Right lobe of liver (tissue), 6 donors: Measurements from ENCODE around the gene FXYD7. TPM values are rescaled to one million over a fixed set of nuclear protein-coding genes. Genes with fewer than 3 reads are reported as not detected.
A peak's percentile ranks its signal among the peaks of the same experiment; 100 is the strongest.
"Not testable (repeated sequence)": the region's sequence is repeated elsewhere in the genome, so short reads cannot be mapped to it uniquely, and the experiment has no call there.

Experiments
- ATAC-seq, 4 donors: fragments of 200-7000 bp; cut with Tn5 transposase; one replicate each; pipeline ENCODE4 v1.9.1; 2020; ENCODE audit warnings: mild to moderate bottlenecking in 4 of 4, moderate library complexity in 4 of 4
- DNase-seq, 3 donors: peaks; one replicate each; pipeline ENCODE4 v3.0.0-alpha.2; 2020
- H3K27ac ChIP-seq, 3 donors: fragments of 200-600 bp; one replicate each; pipeline ENCODE4 v1.8.0; 2022
- H3K27me3 ChIP-seq, 2 donors: fragments of 200-600 bp; one replicate each; pipeline ENCODE4 v1.8.0; 2022
- H3K36me3 ChIP-seq, 4 donors: fragments of 200-600 bp; sonication (generic) in 1 of 4; one replicate each; pipeline versions ENCODE4 v1.5.1 to v1.8.0; 2017 to 2022; ENCODE audit warnings: control low read depth in 1 of 4
- H3K4me1 ChIP-seq, 4 donors: fragments of 200-600 bp; sonication (generic) in 1 of 4; one replicate each; pipeline versions ENCODE4 v1.5.1 to v1.8.0; 2017 to 2022; ENCODE audit warnings: control low read depth in 1 of 4
- H3K4me3 ChIP-seq, 3 donors: fragments of 200-600 bp; one replicate each; pipeline ENCODE4 v1.8.0; 2022
- H3K9me3 ChIP-seq, 4 donors: fragments of 200-600 bp; sonication (generic) in 1 of 4; one replicate each; pipeline versions ENCODE4 v1.5.1 to v1.8.0; 2017 to 2022; ENCODE audit warnings: control low read depth in 1 of 4
- CTCF ChIP-seq, 4 donors: fragments of 200-600 bp in 3 of 4; fragments of 450-650 bp in 1 of 4; IDR thresholded peaks; one replicate each; pipeline versions ENCODE4 v1.5.1 to v1.8.0; 2016 to 2022; ENCODE audit warnings: antibody characterized with exemption in 4 of 4, mild to moderate bottlenecking in 2 of 4
- POLR2A ChIP-seq: fragments of 450-650 bp; IDR thresholded peaks from one replicate; pipeline ENCODE4 v1.6.1; 2017; ENCODE audit warnings: antibody characterized with exemption, mild to moderate bottlenecking
- WGBS: methylation state at CpG from one replicate; pipeline ENCODE4 v1.1.6; 2018; ENCODE audit warnings: low coverage, low lambda C conversion rate; ENCODE audit not compliant: insufficient coverage; ENCODE audit errors: missing lambda C conversion rate; 5-methylcytosine and 5-hydroxymethylcytosine counted together
- intact Hi-C, 2 donors: fragments of 100-400 bp; cut with DNase I; formaldehyde crosslinking; loops; one replicate each; pipeline versions ENCODE4 v1.11.2 to v1.14.1; 2022
- total RNA-seq, 6 experiments: library from RNA; depleted of rRNA in 2 of 6; stranded (reverse); fragments of >200 nt in 2 of 6; fragmentation: NEBNext Ultra II Directional in 3 of 6; extraction: Animal tissue kit (Norgen Biotek cat#: 25700) in 3 of 6; gene quantifications; one replicate each; pipeline versions ENCODE4 v1.1.0 to v1.2.4, GENCODE V29; 2016 to 2023
- donor health status: DM: no; HTN: yes; CAD: no.
- donor health status: DM: no; HTN: no; CAD: no.
- donor health status: DM: no; HTN: no; CAD: no.
- donor health status: DM: no; HTN: yes; CAD: no.
- donor health status: DM: no; HTN: yes; CAD: no.

The FXYD7 gene
- total RNA-seq, 6 experiments from 2014 or later, result 0.49 TPM; not detected in 5

DNA sequence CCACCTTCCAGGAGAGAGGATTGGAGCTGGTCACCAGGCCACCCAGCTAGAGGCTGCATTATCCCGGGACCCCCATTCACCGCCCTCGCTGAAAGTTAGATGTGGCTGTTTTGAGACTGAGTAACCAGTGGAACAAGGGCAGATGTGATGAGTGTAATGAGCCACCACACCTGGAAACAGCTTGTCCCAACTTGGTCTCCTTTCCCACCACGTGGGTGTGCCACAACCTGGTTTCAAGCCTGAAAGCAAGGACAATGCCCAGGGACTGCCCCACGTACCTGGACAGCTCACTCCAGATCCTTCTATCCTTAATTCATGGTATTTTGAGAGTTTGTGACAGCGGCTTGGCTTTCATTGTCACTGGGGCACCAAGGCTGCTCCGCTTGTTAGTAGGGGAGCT, 15.2 kb upstream of the FXYD7 start:
- TF ChIP-seq POLR2A (no peak), CTCF (IDR thresholded peaks at IDR 0.05) (no peak)
- Histone ChIP-seq H3K36me3 (no peaks in the 10 kb centered on the region), H3K4me3 (no peak overlapping the region), H3K4me1 (no peaks in the 10 kb centered on the region), H3K9me3 (no peaks in the 10 kb centered on the region), H3K27me3 (no peaks in the 10 kb centered on the region), H3K27ac (no peak overlapping the region)
- intact Hi-C loops, result no loop called here
- no peak for ATAC-seq
- WGBS, result 70% methylated on average over 2 of the region's 7 CpGs
- DNase-seq, result no peak

- intact Hi-C loops, result no loop called here
- no peak overlapping the region for H3K27ac ChIP-seq
- ATAC-seq (no peak), DNase-seq (no peak)
- H3K4me3 ChIP-seq, result no peak overlapping the region
- H3K4me1 ChIP-seq, result no peaks in the 10 kb centered on the region
- TF ChIP-seq POLR2A, result no peak
- TF ChIP-seq CTCF (IDR thresholded peaks at IDR 0.05), result no peak
- no peaks in the 10 kb centered on the region for H3K36me3 ChIP-seq
- no peaks in the 10 kb centered on the region for H3K27me3 ChIP-seq
- no peaks in the 10 kb centered on the region for H3K9me3 ChIP-seq
- 89% methylated on average over 8 of the region's 9 CpGs for WGBS
These were observed 14.5 kb upstream of the FXYD7 start for GRCh38 chr19:35128398-35129057.

DNA sequence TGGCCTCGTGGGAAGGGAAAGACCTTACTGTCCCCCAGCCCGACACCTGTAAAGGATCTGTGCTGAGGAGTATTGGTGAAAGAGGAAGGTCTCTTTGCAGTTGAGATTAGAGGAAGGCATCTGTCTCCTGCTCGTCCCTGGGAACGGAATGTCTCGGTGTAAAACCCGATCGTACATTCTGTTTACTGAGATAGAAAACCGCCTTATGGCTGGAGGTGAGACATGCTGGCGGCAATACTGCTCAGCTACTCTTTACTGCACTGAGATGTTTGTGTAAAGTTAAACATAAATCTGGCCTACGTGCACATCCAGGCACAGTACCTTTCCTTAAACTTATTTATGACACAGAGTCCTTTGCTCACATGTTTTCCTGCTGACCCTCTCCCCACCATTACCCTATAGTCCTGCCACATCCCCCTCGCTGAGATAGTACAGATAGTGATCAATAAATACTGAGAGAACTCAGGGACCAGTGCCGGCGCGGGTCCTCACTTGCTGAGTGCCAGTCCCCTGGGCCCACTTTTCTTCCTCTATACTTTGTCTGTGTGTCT, 13.3 kb upstream of the FXYD7 start:
- H3K27me3 ChIP-seq, H3K4me3 ChIP-seq, H3K9me3 ChIP-seq, H3K27ac ChIP-seq, DNase-seq, intact Hi-C loops, H3K4me1 ChIP-seq, ATAC-seq, H3K36me3 ChIP-seq: not testable (repeated sequence)
- WGBS, result 77% methylated on average over 11 of the region's 14 CpGs

DNA sequence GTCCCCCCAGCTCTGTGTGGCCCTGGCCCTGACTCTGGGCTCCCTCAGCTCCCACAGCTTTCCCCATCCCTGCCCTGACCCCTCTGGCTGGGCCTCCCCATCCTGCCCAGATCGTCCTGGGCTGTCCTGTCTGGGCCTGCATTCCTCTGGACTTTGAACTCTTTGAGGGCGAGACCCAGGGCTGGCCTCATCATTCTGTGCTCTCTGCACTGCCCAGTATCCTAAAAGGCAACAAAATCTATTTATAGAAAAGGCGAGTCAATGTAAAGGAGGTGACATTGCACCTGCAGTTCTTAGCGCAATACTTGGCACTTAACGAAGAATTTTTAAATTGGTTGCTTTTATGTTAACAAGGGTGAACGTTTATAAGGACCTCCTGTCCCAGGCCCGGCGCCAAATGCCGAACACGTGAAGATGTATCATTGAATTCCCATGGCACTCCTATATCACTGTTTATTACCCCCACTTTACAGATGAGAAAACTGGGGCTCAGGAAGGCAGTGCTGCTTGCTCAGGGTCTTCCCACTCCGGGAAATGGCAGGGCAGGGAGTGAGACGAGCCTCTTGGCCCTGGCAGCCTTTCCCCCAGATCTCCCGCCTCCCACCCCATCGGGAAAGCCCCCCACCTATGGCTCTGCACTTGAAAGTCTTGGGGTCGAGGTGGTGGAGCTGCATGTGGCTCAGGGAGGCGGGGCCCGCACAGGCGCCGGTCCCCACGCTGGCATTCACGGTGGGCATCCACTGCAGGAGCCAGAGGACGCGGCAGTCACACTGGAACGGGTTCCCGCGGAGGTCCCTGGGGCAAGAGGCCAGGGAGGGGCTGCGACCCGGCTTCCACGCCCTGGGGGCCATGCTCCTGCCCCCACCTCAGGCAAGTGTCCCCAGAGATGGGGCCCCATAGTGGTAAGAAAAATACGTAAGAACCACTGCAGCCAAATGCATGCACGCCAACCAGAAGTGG, 12.0 kb upstream of the FXYD7 start:
- Histone ChIP-seq H3K27me3 (no peaks in the 10 kb centered on the region), H3K36me3 (no peaks in the 10 kb centered on the region), H3K27ac (no peak overlapping the region), H3K9me3 (no peaks in the 10 kb centered on the region), H3K4me3 (no peak overlapping the region), H3K4me1 (peaks cover 0 to 11% (median 5%) of the 10 kb centered on the region in 4 donors)
- WGBS, result 66% methylated on average over 17 of the region's 31 CpGs
- peak in 1 of 4 donors; percentile 58 for ATAC-seq
- intact Hi-C loops, result no loop called here
- no peak for TF ChIP-seq POLR2A
- DNase-seq, result no peak

- intact Hi-C loops, result no loop called here
- Histone ChIP-seq H3K4me1 (peaks cover 0 to 20% (median 9%) of the 10 kb centered on the region in 4 donors), H3K4me3 (no peak overlapping the region), H3K9me3 (no peaks in the 10 kb centered on the region), H3K27ac (no peak overlapping the region), H3K36me3 (no peaks in the 10 kb centered on the region), H3K27me3 (no peaks in the 10 kb centered on the region)
- DNase-seq (no peak), ATAC-seq (no peak)
- no peak for TF ChIP-seq POLR2A
- no peak for TF ChIP-seq CTCF (IDR thresholded peaks at IDR 0.05)
These were observed 10.8 kb upstream of the FXYD7 start for GRCh38 chr19:35132254-35132653.
